Loucy (cell line): ENCODE measurements around the gene MACF1.

Experiments
- H2AFZ ChIP-seq: fragments of 200-600 bp; sonication (generic); 2 replicates; pipeline ENCODE4 v1.6.0; 2016; ENCODE audit warnings: antibody characterized with exemption, mild to moderate bottlenecking, low read length, moderate library complexity
- H3F3A ChIP-seq: fragments of 200-600 bp; 2 replicates; pipeline ENCODE4 v1.6.0; 2016; ENCODE audit warnings: antibody characterized with exemption, low read depth, mild to moderate bottlenecking
- H3K27me3 ChIP-seq: fragments of 200-600 bp; sonication (generic); 2 replicates; pipeline ENCODE4 v1.6.1; 2014; ENCODE audit warnings: low read length, mild to moderate bottlenecking; ENCODE audit not compliant: insufficient read depth, poor library complexity, severe bottlenecking
- H3K36me3 ChIP-seq: fragments of 200-600 bp; sonication (generic); 2 replicates; pipeline ENCODE4 v1.6.1; 2016; ENCODE audit warnings: low read length; ENCODE audit not compliant: insufficient read depth
- H3K4me1 ChIP-seq: fragments of 200-600 bp; sonication (generic); 2 replicates; pipeline ENCODE4 v1.5.1; 2014; ENCODE audit warnings: low read length, mild to moderate bottlenecking; ENCODE audit not compliant: insufficient read depth, poor library complexity, severe bottlenecking
- H3K4me2 ChIP-seq: fragments of 200-600 bp; sonication (generic); 2 replicates; pipeline ENCODE4 v1.6.0; 2014; ENCODE audit warnings: antibody characterized with exemption, low read length, low read depth, mild to moderate bottlenecking; ENCODE audit not compliant: poor library complexity, severe bottlenecking
- H3K4me3 ChIP-seq: fragments of 200-600 bp; sonication (generic); 2 replicates; pipeline ENCODE4 v1.5.1; 2014; ENCODE audit warnings: low read length, mild to moderate bottlenecking, mixed read lengths; ENCODE audit not compliant: poor library complexity, severe bottlenecking
- H3K79me2 ChIP-seq: fragments of 200-600 bp; sonication (generic); 2 replicates; pipeline ENCODE4 v1.6.1; 2014; ENCODE audit warnings: low read length; ENCODE audit not compliant: insufficient read depth
- H3K9ac ChIP-seq: fragments of 200-600 bp; sonication (generic); 2 replicates; pipeline ENCODE4 v1.6.0; 2014; ENCODE audit warnings: mild to moderate bottlenecking, low read depth, low read length, moderate library complexity; ENCODE audit not compliant: poor library complexity, severe bottlenecking
- H3K9me2 ChIP-seq: fragments of 200-600 bp; sonication (generic); replicated peaks from 2 replicates; pipeline ENCODE4 v1.6.1; 2016; ENCODE audit warnings: low read depth, low read length, mixed read lengths
- H3K9me3 ChIP-seq: fragments of 200-600 bp; sonication (generic); 2 replicates; pipeline ENCODE4 v1.6.1; 2014; ENCODE audit warnings: mild to moderate bottlenecking, antibody characterized with exemption, low read length, low read depth; ENCODE audit not compliant: insufficient read depth
- H4K20me1 ChIP-seq: fragments of 200-600 bp; sonication (generic); 2 replicates; pipeline ENCODE4 v1.6.0; 2014; ENCODE audit warnings: antibody characterized with exemption, low read length, mild to moderate bottlenecking; ENCODE audit not compliant: insufficient read depth, poor library complexity, severe bottlenecking
- CTCF ChIP-seq: fragments of 200-600 bp; sonication (generic); conservative IDR thresholded peaks from 2 replicates; pipeline ENCODE4 v1.5.1; 2014; ENCODE audit warnings: mild to moderate bottlenecking, antibody characterized with exemption, low read length
- EZH2phosphoT487 ChIP-seq: fragments of 200-600 bp; IDR thresholded peaks from 2 replicates; pipeline ENCODE4 v1.6.1; 2018; ENCODE audit warnings: antibody characterized with exemption, mild to moderate bottlenecking, moderate library complexity, borderline replicate concordance

Gene MACF1

DNA sequence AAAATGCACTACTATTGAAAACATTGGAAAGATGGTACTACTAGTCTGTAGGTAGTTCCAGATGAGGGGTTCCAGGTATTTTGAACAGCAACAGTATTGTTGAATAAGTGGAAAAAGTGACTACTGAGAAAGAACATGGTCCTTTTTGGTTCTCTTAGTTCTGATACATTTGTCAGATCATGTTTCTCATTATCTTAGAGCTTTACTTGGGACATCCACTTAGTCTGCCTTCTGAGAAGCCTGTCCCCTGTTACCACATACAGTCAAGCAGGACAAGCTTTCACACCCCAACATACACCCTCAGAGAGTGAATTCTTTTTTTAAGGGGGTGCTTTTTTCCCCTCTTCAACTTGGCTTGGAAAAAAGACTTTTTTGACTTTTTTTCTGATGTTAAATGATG is 41.0 kb upstream of the MACF1 start:
- no peaks in the 10 kb centered on the region for H3K9me3 ChIP-seq
- no peaks in the 10 kb centered on the region for H4K20me1 ChIP-seq
- H3K79me2 ChIP-seq: peaks cover 29% of the 10 kb centered on the region; the same call in 1 of the 2 replicates
- H3K9me2 ChIP-seq: no peaks in the 10 kb centered on the region
- no peaks in the 10 kb centered on the region for H3K36me3 ChIP-seq
- no peak overlapping the region for H2AFZ ChIP-seq
- no peak overlapping the region for H3K9ac ChIP-seq
- no peak overlapping the region for H3K4me3 ChIP-seq
- no peaks in the 10 kb centered on the region for H3K27me3 ChIP-seq
- TF ChIP-seq EZH2phosphoT487 (no peak), CTCF (no peak)
- no peak overlapping the region for H3K4me2 ChIP-seq
- H3K4me1 ChIP-seq: peaks cover 10% of the 10 kb centered on the region
- H3F3A ChIP-seq: no peaks in the 10 kb centered on the region

DNA sequence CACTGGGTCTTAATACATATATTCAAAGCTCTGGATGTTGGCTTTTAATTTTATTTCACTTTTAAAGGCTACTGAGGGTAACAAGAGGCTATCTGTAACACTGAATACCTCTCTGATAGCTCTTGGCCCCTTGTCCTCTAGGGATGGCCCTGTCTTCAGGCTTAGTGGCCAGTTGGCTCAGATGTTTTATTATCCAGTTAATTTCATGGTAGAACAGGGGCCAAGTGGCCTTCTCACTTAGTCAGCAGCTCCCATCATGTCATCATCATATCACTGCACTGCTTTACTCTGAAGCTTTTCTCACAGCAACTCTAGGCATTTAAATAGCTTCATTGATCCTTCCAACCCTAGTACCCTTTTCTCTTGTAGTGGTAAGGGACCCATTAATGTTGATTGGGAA is 40.2 kb upstream of the MACF1 start:
- no peak overlapping the region for H2AFZ ChIP-seq
- peaks cover 30% of the 10 kb centered on the region; the same call in 1 of the 2 replicates for H3K79me2 ChIP-seq
- H3K9ac ChIP-seq: no peak overlapping the region
- H3F3A ChIP-seq: no peaks in the 10 kb centered on the region
- no peaks in the 10 kb centered on the region for H3K9me3 ChIP-seq
- H3K27me3 ChIP-seq: no peaks in the 10 kb centered on the region
- H3K4me2 ChIP-seq: no peak overlapping the region
- no peaks in the 10 kb centered on the region for H3K9me2 ChIP-seq
- H3K4me1 ChIP-seq: peaks cover 11% of the 10 kb centered on the region
- H3K36me3 ChIP-seq: no peaks in the 10 kb centered on the region
- H4K20me1 ChIP-seq: no peaks in the 10 kb centered on the region
- TF ChIP-seq EZH2phosphoT487: no peak
- no peak overlapping the region for H3K4me3 ChIP-seq

DNA sequence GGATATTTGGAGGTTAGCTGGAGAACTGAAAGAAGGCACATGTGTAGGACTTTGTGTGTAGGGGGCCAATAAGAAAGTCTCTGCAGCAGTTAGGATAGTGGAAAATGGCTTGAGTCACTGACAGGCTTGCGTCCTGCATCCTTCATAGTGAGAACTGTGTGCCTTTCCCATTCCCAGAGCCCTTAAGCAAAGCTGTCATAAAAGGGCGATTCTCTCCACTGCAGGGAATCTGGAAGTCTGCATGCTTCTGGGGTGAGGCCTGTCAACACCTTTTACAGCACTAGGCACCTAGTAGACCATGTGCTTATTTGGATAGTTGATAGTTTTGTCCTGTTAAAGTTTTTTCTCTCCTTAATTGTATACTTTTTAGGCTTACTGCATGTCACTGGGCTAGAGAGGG is 39.4 kb upstream of the MACF1 start:
- Histone ChIP-seq H4K20me1 (no peaks in the 10 kb centered on the region), H3F3A (no peaks in the 10 kb centered on the region), H3K4me3 (no peak overlapping the region), H3K4me1 (peaks cover 11% of the 10 kb centered on the region), H3K9me2 (no peaks in the 10 kb centered on the region), H3K9ac (no peak overlapping the region), H3K79me2 (peaks cover 32% of the 10 kb centered on the region), H3K27me3 (no peaks in the 10 kb centered on the region), H3K36me3 (no peaks in the 10 kb centered on the region), H3K9me3 (no peaks in the 10 kb centered on the region), H3K4me2 (no peak overlapping the region), H2AFZ (no peak overlapping the region)
- no peak for TF ChIP-seq CTCF
- TF ChIP-seq EZH2phosphoT487: no peak

GRCh38 chr1:39165488-39165887 is 39.0 kb upstream of the MACF1 start:
- H3K4me2 ChIP-seq: no peak overlapping the region
- no peaks in the 10 kb centered on the region for H3F3A ChIP-seq
- no peaks in the 10 kb centered on the region for H3K9me2 ChIP-seq
- peaks cover 36% of the 10 kb centered on the region for H3K79me2 ChIP-seq
- H3K4me1 ChIP-seq: peaks cover 12% of the 10 kb centered on the region
- no peak for TF ChIP-seq CTCF
- no peak for TF ChIP-seq EZH2phosphoT487
- no peak overlapping the region for H3K4me3 ChIP-seq
- H3K9me3 ChIP-seq: no peaks in the 10 kb centered on the region
- H4K20me1 ChIP-seq: no peaks in the 10 kb centered on the region
- H3K27me3 ChIP-seq: no peaks in the 10 kb centered on the region
- H2AFZ ChIP-seq: no peak overlapping the region
- no peak overlapping the region for H3K9ac ChIP-seq
- no peaks in the 10 kb centered on the region for H3K36me3 ChIP-seq
